ENCODE measurements around the gene ANKRD30B.
"Not testable (repeated sequence)": the region's sequence is repeated elsewhere in the genome, so short reads cannot be mapped to it uniquely, and the experiment has no call there.

The ANKRD30B gene

DNA sequence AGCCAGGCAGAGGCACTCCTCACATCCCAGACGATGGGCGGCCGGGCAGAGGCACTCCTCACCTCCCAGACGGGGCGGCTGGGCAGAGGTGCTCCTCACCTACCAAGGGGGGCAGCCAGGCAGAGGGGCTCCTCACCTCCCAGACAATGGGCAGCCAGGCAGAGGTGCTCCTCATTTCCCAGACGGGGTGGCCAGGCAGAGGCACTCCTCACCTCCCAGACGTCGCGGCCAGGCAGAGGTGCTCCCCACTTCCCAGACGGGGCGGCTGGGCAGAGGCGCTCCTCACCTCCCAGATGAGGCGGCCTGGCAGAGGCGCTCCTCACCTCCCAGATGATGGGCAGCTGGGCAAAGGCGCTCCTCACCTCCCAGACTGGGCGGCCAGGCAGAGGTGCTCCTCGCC, 107.7 kb downstream of the ANKRD30B start:
- H3K4me3 ChIP-seq (ENCODE audit: severe bottlenecking); H3K9me3 ChIP-seq (ENCODE audit: severe bottlenecking); DNase-seq (ENCODE audit: low spot score); H3K27ac ChIP-seq (ENCODE audit: poor library complexity, severe bottlenecking); H3K27me3 ChIP-seq (ENCODE audit: insufficient read depth, poor library complexity, severe bottlenecking); H3K4me1 ChIP-seq (ENCODE audit: insufficient read depth, poor library complexity, severe bottlenecking); H3K36me3 ChIP-seq (ENCODE audit: low read depth); ATAC-seq (ENCODE audit: low read depth): not testable (repeated sequence)

- not testable (repeated sequence) for DNase-seq (ENCODE audit: low spot score); ATAC-seq (ENCODE audit: low read depth)
These were observed 108.3 kb downstream of the ANKRD30B start for GRCh38 chr18:14856256-14856655.

GRCh38 chr18:14858514-14858913, 110.5 kb downstream of the ANKRD30B start:
- not testable (repeated sequence) for H3K4me1 ChIP-seq (ENCODE audit: insufficient read depth, poor library complexity, severe bottlenecking); DNase-seq (ENCODE audit: low spot score); H3K27ac ChIP-seq (ENCODE audit: poor library complexity, severe bottlenecking); H3K27me3 ChIP-seq (ENCODE audit: insufficient read depth, poor library complexity, severe bottlenecking); H3K36me3 ChIP-seq (ENCODE audit: low read depth); ATAC-seq (ENCODE audit: low read depth); H3K9me3 ChIP-seq (ENCODE audit: severe bottlenecking); H3K4me3 ChIP-seq (ENCODE audit: severe bottlenecking)

More at GRCh38 chr18:14856256-14856655, 108.3 kb downstream of the ANKRD30B start:
- not testable (repeated sequence) for H3K9me3 ChIP-seq (ENCODE audit: severe bottlenecking); H3K27ac ChIP-seq (ENCODE audit: poor library complexity, severe bottlenecking); H3K4me3 ChIP-seq (ENCODE audit: severe bottlenecking); H3K36me3 ChIP-seq (ENCODE audit: low read depth); H3K4me1 ChIP-seq (ENCODE audit: insufficient read depth, poor library complexity, severe bottlenecking); H3K27me3 ChIP-seq (ENCODE audit: insufficient read depth, poor library complexity, severe bottlenecking)

DNA sequence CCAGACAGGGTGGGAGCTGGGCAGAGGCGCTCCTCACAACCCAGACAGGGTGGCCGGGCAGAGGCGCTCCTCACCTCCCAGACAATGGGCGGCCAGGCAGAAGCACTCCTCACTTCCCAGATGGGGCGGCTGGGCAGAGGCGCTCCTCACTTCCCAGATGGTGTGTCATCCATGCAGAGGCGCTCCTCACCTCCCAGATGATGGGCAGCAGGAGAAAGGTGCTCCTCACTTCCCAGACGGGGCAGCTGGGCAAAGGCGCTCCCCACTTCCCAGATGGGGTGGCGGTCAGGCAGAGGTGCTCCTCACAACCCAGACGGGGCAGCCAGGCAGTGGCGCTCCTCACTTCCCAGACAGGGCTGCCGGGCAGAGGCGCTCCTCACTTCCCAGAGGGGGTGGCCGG, 112.0 kb downstream of the ANKRD30B start:
- not testable (repeated sequence) for ATAC-seq (ENCODE audit: low read depth); H3K27ac ChIP-seq (ENCODE audit: poor library complexity, severe bottlenecking); H3K36me3 ChIP-seq (ENCODE audit: low read depth); DNase-seq (ENCODE audit: low spot score); H3K4me1 ChIP-seq (ENCODE audit: insufficient read depth, poor library complexity, severe bottlenecking); H3K4me3 ChIP-seq (ENCODE audit: severe bottlenecking); H3K9me3 ChIP-seq (ENCODE audit: severe bottlenecking); H3K27me3 ChIP-seq (ENCODE audit: insufficient read depth, poor library complexity, severe bottlenecking)

- H3K4me3 ChIP-seq (ENCODE audit: severe bottlenecking); DNase-seq (ENCODE audit: low spot score); H3K27me3 ChIP-seq (ENCODE audit: insufficient read depth, poor library complexity, severe bottlenecking); H3K36me3 ChIP-seq (ENCODE audit: low read depth); H3K9me3 ChIP-seq (ENCODE audit: severe bottlenecking); H3K4me1 ChIP-seq (ENCODE audit: insufficient read depth, poor library complexity, severe bottlenecking); ATAC-seq (ENCODE audit: low read depth); H3K27ac ChIP-seq (ENCODE audit: poor library complexity, severe bottlenecking): not testable (repeated sequence)
These were observed 118.5 kb downstream of the ANKRD30B start for GRCh38 chr18:14866426-14866825.

- H3K36me3 ChIP-seq (ENCODE audit: low read depth); H3K4me1 ChIP-seq (ENCODE audit: insufficient read depth, poor library complexity, severe bottlenecking); H3K9me3 ChIP-seq (ENCODE audit: severe bottlenecking); ATAC-seq (ENCODE audit: low read depth); H3K27me3 ChIP-seq (ENCODE audit: insufficient read depth, poor library complexity, severe bottlenecking); DNase-seq (ENCODE audit: low spot score); H3K4me3 ChIP-seq (ENCODE audit: severe bottlenecking); H3K27ac ChIP-seq (ENCODE audit: poor library complexity, severe bottlenecking): not testable (repeated sequence)
These were observed 120.0 kb downstream of the ANKRD30B start for GRCh38 chr18:14867988-14868387.

DNA sequence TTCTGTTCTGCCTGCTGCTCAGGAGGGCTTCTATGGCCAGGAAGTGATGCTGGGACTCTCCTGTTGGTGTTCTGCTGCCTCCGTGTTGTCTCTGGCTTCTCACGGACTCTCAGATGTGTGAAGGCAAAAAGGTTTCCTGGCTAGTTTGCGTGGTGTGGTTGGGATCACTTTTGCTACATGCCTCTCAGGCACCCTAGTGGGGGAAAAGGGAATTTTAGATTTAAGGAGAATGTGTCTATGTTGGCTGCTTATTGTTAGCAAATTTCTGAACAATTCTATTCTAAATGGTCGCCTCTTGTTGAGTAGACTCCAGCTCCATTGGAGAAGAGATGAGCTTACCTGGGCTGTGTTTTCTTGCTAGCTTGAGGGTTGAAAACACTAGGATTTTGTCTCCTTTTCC, 120.9 kb downstream of the ANKRD30B start:
- not testable (repeated sequence) for H3K27ac ChIP-seq (ENCODE audit: poor library complexity, severe bottlenecking); H3K36me3 ChIP-seq (ENCODE audit: low read depth); H3K27me3 ChIP-seq (ENCODE audit: insufficient read depth, poor library complexity, severe bottlenecking); ATAC-seq (ENCODE audit: low read depth); H3K4me3 ChIP-seq (ENCODE audit: severe bottlenecking); H3K4me1 ChIP-seq (ENCODE audit: insufficient read depth, poor library complexity, severe bottlenecking); H3K9me3 ChIP-seq (ENCODE audit: severe bottlenecking); DNase-seq (ENCODE audit: low spot score)

- H3K36me3 ChIP-seq (ENCODE audit: low read depth); H3K9me3 ChIP-seq (ENCODE audit: severe bottlenecking); ATAC-seq (ENCODE audit: low read depth); H3K4me1 ChIP-seq (ENCODE audit: insufficient read depth, poor library complexity, severe bottlenecking); H3K4me3 ChIP-seq (ENCODE audit: severe bottlenecking); H3K27ac ChIP-seq (ENCODE audit: poor library complexity, severe bottlenecking); H3K27me3 ChIP-seq (ENCODE audit: insufficient read depth, poor library complexity, severe bottlenecking); DNase-seq (ENCODE audit: low spot score): not testable (repeated sequence)
These were observed 130.9 kb downstream of the ANKRD30B start for GRCh38 chr18:14878826-14879225.

DNA sequence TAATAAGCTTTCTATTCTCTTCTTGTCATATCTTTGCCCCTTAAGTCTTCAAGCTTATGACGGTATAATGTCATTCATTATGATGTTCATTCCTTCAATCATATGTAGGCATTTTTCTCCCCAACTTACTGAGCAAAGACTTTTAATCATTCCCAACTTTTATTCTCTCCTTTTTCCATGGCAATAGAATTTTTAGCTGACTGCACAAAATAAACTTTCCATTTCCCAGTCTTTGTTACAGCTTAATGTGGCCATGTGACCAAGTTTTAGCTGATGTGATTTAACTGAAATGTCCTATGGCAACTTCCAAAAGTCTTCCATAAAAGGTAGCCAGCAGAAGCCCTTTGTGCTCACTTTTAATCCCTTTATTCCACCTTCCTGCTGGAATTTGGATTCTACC, 152.5 kb downstream of the ANKRD30B start:
- no peak overlapping the region for H3K27ac ChIP-seq (ENCODE audit: poor library complexity, severe bottlenecking)
- H3K4me3 ChIP-seq (ENCODE audit: severe bottlenecking), result no peak overlapping the region
- H3K27me3 ChIP-seq (ENCODE audit: insufficient read depth, poor library complexity, severe bottlenecking), result no peaks in the 10 kb centered on the region
- no peaks in the 10 kb centered on the region for H3K36me3 ChIP-seq (ENCODE audit: low read depth)
- no peaks in the 10 kb centered on the region for H3K9me3 ChIP-seq (ENCODE audit: severe bottlenecking)
- ATAC-seq (ENCODE audit: low read depth) (no peak), DNase-seq (ENCODE audit: low spot score) (no peak)
- TF ChIP-seq, protein P1, sequence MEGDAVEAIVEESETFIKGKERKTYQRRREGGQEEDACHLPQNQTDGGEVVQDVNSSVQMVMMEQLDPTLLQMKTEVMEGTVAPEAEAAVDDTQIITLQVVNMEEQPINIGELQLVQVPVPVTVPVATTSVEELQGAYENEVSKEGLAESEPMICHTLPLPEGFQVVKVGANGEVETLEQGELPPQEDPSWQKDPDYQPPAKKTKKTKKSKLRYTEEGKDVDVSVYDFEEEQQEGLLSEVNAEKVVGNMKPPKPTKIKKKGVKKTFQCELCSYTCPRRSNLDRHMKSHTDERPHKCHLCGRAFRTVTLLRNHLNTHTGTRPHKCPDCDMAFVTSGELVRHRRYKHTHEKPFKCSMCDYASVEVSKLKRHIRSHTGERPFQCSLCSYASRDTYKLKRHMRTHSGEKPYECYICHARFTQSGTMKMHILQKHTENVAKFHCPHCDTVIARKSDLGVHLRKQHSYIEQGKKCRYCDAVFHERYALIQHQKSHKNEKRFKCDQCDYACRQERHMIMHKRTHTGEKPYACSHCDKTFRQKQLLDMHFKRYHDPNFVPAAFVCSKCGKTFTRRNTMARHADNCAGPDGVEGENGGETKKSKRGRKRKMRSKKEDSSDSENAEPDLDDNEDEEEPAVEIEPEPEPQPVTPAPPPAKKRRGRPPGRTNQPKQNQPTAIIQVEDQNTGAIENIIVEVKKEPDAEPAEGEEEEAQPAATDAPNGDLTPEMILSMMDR (IDR thresholded peaks at IDR 0.05; ENCODE audit: poor library complexity, severe bottlenecking), result no peak
- H3K4me1 ChIP-seq (ENCODE audit: insufficient read depth, poor library complexity, severe bottlenecking), result no peaks in the 10 kb centered on the region
